ENCODE measurements around the gene KLC1. TPM values are rescaled to one million over a fixed set of nuclear protein-coding genes. Genes with fewer than 3 reads are reported as not detected.

KLC1 gene
- total and polyA plus RNA-seq, 2 of the 13 experiments (the other 11 are each of a cell fraction or from before 2014, with no cell fraction given): 53.2 to 63.5 TPM

DNA sequence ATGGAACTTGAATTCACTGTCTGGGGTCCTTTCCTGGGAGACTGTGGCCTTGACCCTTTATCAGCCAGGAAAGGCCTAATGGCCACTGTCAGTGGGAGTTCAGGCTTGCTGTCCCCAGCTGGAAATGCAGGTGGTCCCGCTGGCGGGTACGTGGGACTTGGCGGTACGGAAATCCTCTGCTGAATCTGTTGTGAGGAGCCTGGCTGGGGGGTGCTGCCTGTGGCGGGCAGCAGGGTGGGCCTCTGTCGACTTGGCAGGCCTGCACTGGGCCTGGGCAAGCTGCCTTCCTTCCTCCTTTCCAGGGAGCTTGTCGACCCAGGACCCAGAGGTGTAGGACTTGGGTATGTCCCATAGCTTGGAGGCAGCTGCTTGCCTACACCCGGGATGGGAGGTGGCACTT lies 112.9 kb downstream of the KLC1 start:
- no peak overlapping the region for H3K4me2 ChIP-seq (ENCODE audit: low read depth, low read length)
- ChIA-PET POLR2A (no interaction called here), CTCF (ENCODE audit: low intra/inter-chr PET ratio, low total read pairs) (no interaction called here)
- peaks cover 9 to 28% of the 10 kb centered on the region in 2 experiments; a peak in 3 of 5 replicates for H3K36me3 ChIP-seq (replicated peaks in 1 of 2; ENCODE audit: control insufficient read depth in 1 of 2, insufficient read depth in 2 of 2, low read length in 2 of 2)
- no TSS peak for BruUV-seq (replicated peaks)
- no peaks in the 10 kb centered on the region for H3K9me3 ChIP-seq (ENCODE audit: low read length)
- H2AFZ ChIP-seq (ENCODE audit: low read length): no peak overlapping the region
- no peak overlapping the region for H3K27ac ChIP-seq (ENCODE audit: extremely low read length, insufficient read depth, low read length)
- DNase-seq (ENCODE audit: low spot score): no peak
- no peak for TF ChIP-seq HOXA7 (CRISPR knock-in tag; IDR thresholded peaks at IDR 0.05)
- FAIRE-seq: no peak
- no peaks in the 10 kb centered on the region for H3K79me2 ChIP-seq (ENCODE audit: insufficient read depth, low read length)
- H3K27me3 ChIP-seq (ENCODE audit: control insufficient read depth in 1 of 2, insufficient read depth in 2 of 2, low read length in 2 of 2): no peaks in the 10 kb centered on the region
- peaks cover 26% of the 10 kb centered on the region for H3K4me1 ChIP-seq (ENCODE audit: insufficient read depth, low read length)
- no peaks in the 10 kb centered on the region for H4K20me1 ChIP-seq (ENCODE audit: insufficient read depth, low read length)
- H3K4me3 ChIP-seq (replicated peaks in 1 of 3; ENCODE audit: insufficient read depth in 1 of 3, low read depth in 2 of 3, low read length in 3 of 3): no peak overlapping the region
- ATAC-seq: no peak
- in situ Hi-C loops (cut with HindIII; ENCODE audit: extremely low pct_ligation_motif_present, low pct_unique_long_range_greater_than_20kb) (no loop called here), intact Hi-C loops (cut with micrococcal nuclease; ENCODE audit: unreplicated experiment) (no loop called here)
- no peak overlapping the region for H3K9ac ChIP-seq (ENCODE audit: insufficient read depth, low read depth, low read length)
- WGBS (ENCODE audit: low lambda C conversion rate): 100% methylated on average over 1 of the region's 9 CpGs

DNA sequence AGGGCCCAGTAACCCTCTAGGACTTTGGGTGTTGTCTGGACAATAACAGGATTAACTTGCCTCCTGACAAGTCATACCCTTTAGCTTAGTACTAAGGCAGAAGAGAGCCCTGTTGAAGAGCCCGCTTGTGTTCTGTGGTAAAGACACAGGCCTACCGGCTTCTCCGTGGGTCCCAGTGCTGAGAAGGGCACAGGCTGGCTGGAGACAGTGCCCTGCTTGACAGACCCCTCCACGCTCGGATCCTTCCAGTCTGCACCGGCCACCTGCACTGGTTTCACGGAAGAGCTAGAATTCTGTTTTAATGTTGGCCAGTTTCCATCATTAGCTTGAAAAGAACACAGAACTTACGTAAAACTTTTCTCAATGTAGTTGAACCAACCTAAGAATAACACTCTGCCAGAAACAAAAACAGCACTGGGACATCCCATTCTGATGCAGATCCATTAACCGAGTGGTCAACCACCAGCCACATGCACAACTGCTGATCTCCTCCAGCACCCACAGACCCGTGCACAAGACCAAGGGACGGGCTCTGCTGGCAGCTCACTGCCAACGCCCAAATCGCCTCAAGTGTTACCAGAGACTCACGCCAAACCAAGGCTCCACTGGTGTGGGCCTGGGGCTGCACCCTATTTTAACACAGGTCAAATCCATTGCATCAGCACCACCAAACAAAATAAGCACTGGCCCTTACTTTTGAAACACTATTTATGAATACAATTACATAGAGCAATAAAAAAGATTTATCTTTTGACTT lies 113.7 kb downstream of the KLC1 start:
- no peaks in the 10 kb centered on the region for H3K9me3 ChIP-seq (ENCODE audit: low read length)
- peaks cover 18% of the 10 kb centered on the region for H3K4me1 ChIP-seq (ENCODE audit: insufficient read depth, low read length)
- peaks cover 9 to 28% of the 10 kb centered on the region in 2 experiments; a peak in 3 of 5 replicates for H3K36me3 ChIP-seq (replicated peaks in 1 of 2; ENCODE audit: control insufficient read depth in 1 of 2, insufficient read depth in 2 of 2, low read length in 2 of 2)
- no TSS peak for BruUV-seq (replicated peaks)
- in situ Hi-C loops (cut with HindIII; ENCODE audit: extremely low pct_ligation_motif_present, low pct_unique_long_range_greater_than_20kb) (no loop called here), intact Hi-C loops (cut with micrococcal nuclease; ENCODE audit: unreplicated experiment) (no loop called here)
- no peak overlapping the region for H3K4me2 ChIP-seq (ENCODE audit: low read depth, low read length)
- no peak overlapping the region for H2AFZ ChIP-seq (ENCODE audit: low read length)
- no peak for DNase-seq (ENCODE audit: low spot score)
- WGBS (ENCODE audit: low lambda C conversion rate): 92% methylated on average over 14 of the region's 14 CpGs
- POLR2A ChIA-PET: no interaction called here
- H4K20me1 ChIP-seq (ENCODE audit: insufficient read depth, low read length): no peaks in the 10 kb centered on the region
- H3K79me2 ChIP-seq (ENCODE audit: insufficient read depth, low read length): no peaks in the 10 kb centered on the region
- H3K27me3 ChIP-seq (ENCODE audit: control insufficient read depth in 1 of 2, insufficient read depth in 2 of 2, low read length in 2 of 2): no peaks in the 10 kb centered on the region
- no peak overlapping the region for H3K9ac ChIP-seq (ENCODE audit: insufficient read depth, low read depth, low read length)
- FAIRE-seq: no peak
- H3K27ac ChIP-seq (ENCODE audit: extremely low read length, insufficient read depth, low read length): no peak overlapping the region
- ATAC-seq: no peak
- CTCF ChIA-PET (ENCODE audit: low intra/inter-chr PET ratio, low total read pairs): no interaction called here
- H3K4me3 ChIP-seq (replicated peaks in 1 of 3; ENCODE audit: insufficient read depth in 1 of 3, low read depth in 2 of 3, low read length in 3 of 3): no peak overlapping the region
- no peak for TF ChIP-seq ISL2 (CRISPR knock-in tag; IDR thresholded peaks at IDR 0.05)
- no peak for TF ChIP-seq KDM5A (IDR thresholded peaks at IDR 0.05; ENCODE audit: borderline replicate concordance, low read length)
- TF ChIP-seq SIX4 (CRISPR knock-in tag; IDR thresholded peaks at IDR 0.05): no peak
- TF ChIP-seq, protein P1, sequence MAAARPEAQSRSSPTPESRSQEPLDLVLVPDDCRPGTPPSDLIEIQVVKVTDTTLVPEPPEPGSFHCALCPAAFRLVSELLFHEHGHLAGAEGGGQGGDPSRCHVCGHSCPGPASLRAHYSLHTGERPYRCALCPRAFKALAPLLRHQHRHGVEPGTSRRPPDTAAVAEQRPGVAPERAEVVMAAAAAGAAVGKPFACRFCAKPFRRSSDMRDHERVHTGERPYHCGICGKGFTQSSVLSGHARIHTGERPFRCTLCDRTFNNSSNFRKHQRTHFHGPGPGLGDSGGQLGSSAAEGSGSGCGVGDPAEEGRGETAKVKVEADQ (CRISPR knock-in tag; IDR thresholded peaks at IDR 0.05; ENCODE audit: borderline replicate concordance): no peak
- TF ChIP-seq CC2D1A (CRISPR knock-in tag; IDR thresholded peaks at IDR 0.05): no peak
- TF ChIP-seq, protein P2, sequence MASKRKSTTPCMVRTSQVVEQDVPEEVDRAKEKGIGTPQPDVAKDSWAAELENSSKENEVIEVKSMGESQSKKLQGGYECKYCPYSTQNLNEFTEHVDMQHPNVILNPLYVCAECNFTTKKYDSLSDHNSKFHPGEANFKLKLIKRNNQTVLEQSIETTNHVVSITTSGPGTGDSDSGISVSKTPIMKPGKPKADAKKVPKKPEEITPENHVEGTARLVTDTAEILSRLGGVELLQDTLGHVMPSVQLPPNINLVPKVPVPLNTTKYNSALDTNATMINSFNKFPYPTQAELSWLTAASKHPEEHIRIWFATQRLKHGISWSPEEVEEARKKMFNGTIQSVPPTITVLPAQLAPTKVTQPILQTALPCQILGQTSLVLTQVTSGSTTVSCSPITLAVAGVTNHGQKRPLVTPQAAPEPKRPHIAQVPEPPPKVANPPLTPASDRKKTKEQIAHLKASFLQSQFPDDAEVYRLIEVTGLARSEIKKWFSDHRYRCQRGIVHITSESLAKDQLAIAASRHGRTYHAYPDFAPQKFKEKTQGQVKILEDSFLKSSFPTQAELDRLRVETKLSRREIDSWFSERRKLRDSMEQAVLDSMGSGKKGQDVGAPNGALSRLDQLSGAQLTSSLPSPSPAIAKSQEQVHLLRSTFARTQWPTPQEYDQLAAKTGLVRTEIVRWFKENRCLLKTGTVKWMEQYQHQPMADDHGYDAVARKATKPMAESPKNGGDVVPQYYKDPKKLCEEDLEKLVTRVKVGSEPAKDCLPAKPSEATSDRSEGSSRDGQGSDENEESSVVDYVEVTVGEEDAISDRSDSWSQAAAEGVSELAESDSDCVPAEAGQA (IDR thresholded peaks at IDR 0.05; ENCODE audit: low read depth): no peak
- TF ChIP-seq, protein P2 (CRISPR knock-in tag; IDR thresholded peaks at IDR 0.05; ENCODE audit: borderline replicate concordance): no peak
- TF ChIP-seq REXO4 (CRISPR knock-in tag; IDR thresholded peaks at IDR 0.05; ENCODE audit: borderline replicate concordance): no peak
- TF ChIP-seq ZNF253 (CRISPR knock-in tag; IDR thresholded peaks at IDR 0.05; ENCODE audit: borderline replicate concordance): no peak
- no peak for TF ChIP-seq TBX2 (CRISPR knock-in tag; IDR thresholded peaks at IDR 0.05; ENCODE audit: borderline replicate concordance)
- TF ChIP-seq ISX (CRISPR knock-in tag; conservative IDR thresholded peaks at IDR 0.05): no peak

All from HepG2 (cell line).